Endodermal cell (in vitro differentiated cells): ENCODE data around the gene EDN2. TPM values are rescaled to one million over a fixed set of nuclear protein-coding genes. Genes with fewer than 3 reads are reported as not detected.

Experiments
- DNase-seq: peaks from one replicate; pipeline ENCODE4 v3.0.0-alpha.2; 2017
- H3K27ac ChIP-seq: 2 replicates; pipeline ENCODE4 v1.5.1; 2013; ENCODE audit warnings: mild to moderate bottlenecking, low read depth, low read length, moderate library complexity
- H3K27me3 ChIP-seq: 2 replicates; pipeline ENCODE4 v1.6.1; 2013; ENCODE audit warnings: mild to moderate bottlenecking, low read length, moderate library complexity; ENCODE audit not compliant: insufficient read depth, control insufficient read depth, poor library complexity, severe bottlenecking
- H3K36me3 ChIP-seq: 2 replicates; pipeline ENCODE4 v1.7.0; 2013; ENCODE audit warnings: mild to moderate bottlenecking, low read length, moderate library complexity; ENCODE audit not compliant: control insufficient read depth, insufficient read depth
- H3K4me1 ChIP-seq: one replicate; pipeline ENCODE4 v1.7.0; 2013; ENCODE audit warnings: low read length; ENCODE audit not compliant: control insufficient read depth, insufficient read depth
- H3K4me3 ChIP-seq: 2 replicates; pipeline ENCODE4 v1.5.1; 2013; ENCODE audit warnings: mild to moderate bottlenecking, low read length, moderate library complexity
- H3K9ac ChIP-seq: 2 replicates; pipeline ENCODE4 v1.6.1; 2013; ENCODE audit warnings: mild to moderate bottlenecking, low read length, moderate library complexity; ENCODE audit not compliant: poor library complexity, severe bottlenecking; ENCODE audit errors: extremely low read depth
- H3K9me3 ChIP-seq: 2 replicates; pipeline ENCODE4 v1.6.1; 2013; ENCODE audit warnings: mild to moderate bottlenecking, low read length, moderate library complexity; ENCODE audit not compliant: control insufficient read depth
- H3K27ac Mint-ChIP-seq: 2 replicates; pipeline ENCODE4 v1.8.0; 2020; ENCODE audit warnings: mixed read lengths
- H3K27me3 Mint-ChIP-seq: 2 replicates; pipeline ENCODE4 v1.8.0; 2021; ENCODE audit warnings: mild to moderate bottlenecking, mixed read lengths; ENCODE audit not compliant: insufficient read depth
- H3K36me3 Mint-ChIP-seq: 2 replicates; pipeline ENCODE4 v1.8.0; 2020; ENCODE audit warnings: low read depth, mixed read lengths
- H3K4me1 Mint-ChIP-seq: 2 replicates; pipeline ENCODE4 v1.8.0; 2020; ENCODE audit warnings: mixed read lengths
- H3K4me3 Mint-ChIP-seq: 2 replicates; pipeline ENCODE4 v1.8.0; 2020; ENCODE audit warnings: mild to moderate bottlenecking, moderate library complexity, mixed read lengths
- H3K9me3 Mint-ChIP-seq: 2 replicates; pipeline ENCODE4 v1.8.0; 2020; ENCODE audit warnings: mild to moderate bottlenecking, mixed read lengths
- CTCF ChIP-seq: fragments of 200-600 bp; sonication (generic); conservative IDR thresholded peaks from 2 replicates; pipeline ENCODE4 v1.5.0; 2021; ENCODE audit warnings: antibody characterized with exemption, mild to moderate bottlenecking
- WGBS, 2 experiments: methylation state at CpG; one replicate each; pipeline versions ENCODE4 v1.1.5 to v1.1.7; 2013; ENCODE audit warnings: missing lambda C conversion rate in 2 of 2, mixed read lengths in 1 of 2; ENCODE audit not compliant: insufficient coverage in 1 of 2, insufficient read length in 1 of 2; 5-methylcytosine and 5-hydroxymethylcytosine counted together
- total RNA-seq, 2 donors: library from RNA; stranded (reverse); fragmentation: NEBNext Ultra II Directional in 1 of 2; extraction: Animal tissue kit (Norgen Biotek cat#: 25700) in 1 of 2; gene quantifications; 2 replicates in 1 of 2; 3 replicates in 1 of 2; pipeline ENCODE4 v1.2.1, GENCODE V29; 2021

Gene EDN2
- total RNA-seq, 2 donors from 2014 or later, result not detected

- 94 to 100% methylated on average over 3 to 7 of the region's 7 CpGs for WGBS, 2 experiments
- no peaks in the 10 kb centered on the region for H3K27me3 ChIP-seq
- no peak for DNase-seq
- TF ChIP-seq CTCF, result no peak
- H3K4me3 Mint-ChIP-seq, result no peak overlapping the region
- no peak overlapping the region for H3K4me3 ChIP-seq
- H3K4me1 ChIP-seq, result peaks cover 15% of the 10 kb centered on the region
- H3K36me3 Mint-ChIP-seq, result no peaks in the 10 kb centered on the region
- H3K9ac ChIP-seq, result no peak overlapping the region
- H3K36me3 ChIP-seq, result no peaks in the 10 kb centered on the region
- peak overlapping the region; percentile 82 for H3K27ac Mint-ChIP-seq
- H3K27ac ChIP-seq, result no peak overlapping the region
- H3K27me3 Mint-ChIP-seq, result peaks cover 5% of the 10 kb centered on the region
- no peaks in the 10 kb centered on the region for H3K9me3 ChIP-seq
- no peaks in the 10 kb centered on the region for H3K9me3 Mint-ChIP-seq
- peaks cover 16% of the 10 kb centered on the region for H3K4me1 Mint-ChIP-seq
Measured at GRCh38 chr1:41497461-41498030, 13.1 kb upstream of the EDN2 start.

DNA sequence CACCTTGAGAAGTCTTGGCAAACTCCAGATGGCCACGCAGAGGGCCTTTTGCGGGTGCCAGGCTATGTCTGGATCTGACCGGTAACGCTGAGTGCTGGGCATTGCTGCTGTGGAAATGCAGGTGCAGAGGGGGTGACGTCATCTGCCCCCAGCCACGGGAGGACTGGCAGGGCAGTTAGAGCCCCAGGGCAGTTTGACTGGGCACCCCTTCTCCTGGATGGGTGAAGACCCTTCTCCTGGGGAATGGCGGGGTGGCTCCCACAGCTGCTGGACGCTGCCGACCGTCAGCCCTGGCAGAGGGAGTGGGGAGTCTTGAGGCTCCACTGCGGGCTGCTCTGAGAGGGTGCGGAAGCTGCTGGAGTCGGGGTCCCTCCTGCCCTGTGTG is 12.6 kb upstream of the EDN2 start:
- peaks cover 15% of the 10 kb centered on the region for H3K4me1 ChIP-seq
- no peak for TF ChIP-seq CTCF
- no peaks in the 10 kb centered on the region for H3K27me3 ChIP-seq
- WGBS, 2 experiments, result 88 to 93% methylated on average over 5 to 13 of the region's 13 CpGs
- H3K4me3 ChIP-seq, result no peak overlapping the region
- no peak for DNase-seq
- H3K4me1 Mint-ChIP-seq, result peaks cover 16% of the 10 kb centered on the region
- H3K27me3 Mint-ChIP-seq, result peaks cover 5% of the 10 kb centered on the region
- peak overlapping the region; percentile 82 for H3K27ac Mint-ChIP-seq
- no peak overlapping the region for H3K9ac ChIP-seq
- no peak overlapping the region for H3K4me3 Mint-ChIP-seq
- no peak overlapping the region for H3K27ac ChIP-seq
- no peaks in the 10 kb centered on the region for H3K9me3 Mint-ChIP-seq
- H3K9me3 ChIP-seq, result no peaks in the 10 kb centered on the region
- no peaks in the 10 kb centered on the region for H3K36me3 ChIP-seq
- no peaks in the 10 kb centered on the region for H3K36me3 Mint-ChIP-seq

GRCh38 chr1:41496080-41497055 is 11.9 kb upstream of the EDN2 start:
- no peak overlapping the region for H3K4me3 ChIP-seq
- H3K4me1 ChIP-seq, result peaks cover 15% of the 10 kb centered on the region
- H3K9me3 Mint-ChIP-seq, result no peaks in the 10 kb centered on the region
- H3K9ac ChIP-seq, result peak overlapping the region; percentile 51
- DNase-seq, result peak; percentile 95
- 15 to 64% methylated on average over 5 to 74 of the region's 74 CpGs for WGBS, 2 experiments
- peaks cover 16% of the 10 kb centered on the region for H3K4me1 Mint-ChIP-seq
- peak overlapping the region; percentile 40 for H3K4me3 Mint-ChIP-seq
- H3K27me3 ChIP-seq, result no peaks in the 10 kb centered on the region
- peak overlapping the region; percentile 95 for H3K27ac ChIP-seq
- H3K36me3 Mint-ChIP-seq, result no peaks in the 10 kb centered on the region
- TF ChIP-seq CTCF, result no peak
- peak overlapping the region; percentile 90 for H3K27ac Mint-ChIP-seq
- H3K36me3 ChIP-seq, result no peaks in the 10 kb centered on the region
- H3K27me3 Mint-ChIP-seq, result peaks cover 5% of the 10 kb centered on the region
- no peaks in the 10 kb centered on the region for H3K9me3 ChIP-seq
